ENCODE results near the gene SMIM44.

Gene SMIM44

DNA sequence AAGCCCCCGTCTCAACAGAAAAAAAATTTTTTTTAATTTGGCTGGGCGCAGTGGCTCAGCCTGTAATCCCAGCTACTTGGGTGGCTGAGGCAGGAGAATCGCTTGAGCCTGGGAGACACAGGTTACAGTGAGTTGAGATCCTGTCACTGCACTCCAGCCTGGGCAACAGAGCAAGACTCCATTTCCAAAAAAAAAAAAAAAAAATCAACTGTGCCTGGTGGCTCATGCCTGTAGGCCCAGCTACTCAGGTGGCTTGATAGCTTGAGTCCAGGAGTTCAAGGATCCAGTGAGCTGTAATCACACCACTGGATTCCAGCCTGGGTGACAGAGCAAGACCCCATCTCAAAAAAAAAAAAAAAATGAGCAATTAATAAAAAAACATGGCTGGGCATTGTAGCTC lies 18.5 kb upstream of the SMIM44 start:
- DNase-seq (ENCODE audit: low read depth in 2 of 2, low spot score in 1 of 2) = no peak

DNA sequence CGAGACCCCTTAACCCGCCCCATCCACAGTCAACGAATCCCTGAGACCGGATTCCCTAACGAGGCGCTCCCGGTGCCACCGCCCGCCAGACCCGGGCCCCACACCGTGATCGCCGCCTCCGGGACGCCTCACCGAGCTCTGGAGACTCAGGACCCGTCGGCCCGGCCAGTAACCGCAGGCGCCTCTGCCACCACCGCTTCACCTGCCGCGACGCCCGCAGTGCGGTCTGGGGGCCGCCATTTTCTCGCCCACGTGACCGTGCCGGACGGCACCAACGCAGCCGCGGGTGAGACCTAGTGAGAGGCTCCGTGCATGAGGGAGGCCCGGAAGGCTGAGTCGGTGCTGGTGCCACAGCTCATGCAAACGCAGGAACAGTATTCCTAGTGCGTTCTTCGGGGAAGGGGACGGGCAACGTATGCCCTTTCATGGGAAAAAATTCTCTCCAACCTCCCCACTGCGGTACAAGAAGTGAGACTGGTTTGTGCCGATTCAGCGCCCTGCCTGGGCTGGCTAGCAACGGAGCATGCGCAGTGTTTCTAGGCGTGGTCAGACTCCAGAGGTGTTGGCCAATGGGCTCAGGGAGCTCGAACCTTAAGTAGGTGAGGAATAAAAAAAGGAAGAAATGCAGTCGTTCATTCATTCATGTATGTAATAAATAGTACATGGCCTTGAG lies 17.3 kb upstream of the SMIM44 start, which contains the start of gene DOHH:
TSS of gene DOHH (minus strand) at position 246 of the 673 bp plus-strand sequence. CDS start 3,860 bp downstream, outside the sequence.
- peak; percentile 87 to 90 for DNase-seq (ENCODE audit: low read depth in 2 of 2, low spot score in 1 of 2)

DNA sequence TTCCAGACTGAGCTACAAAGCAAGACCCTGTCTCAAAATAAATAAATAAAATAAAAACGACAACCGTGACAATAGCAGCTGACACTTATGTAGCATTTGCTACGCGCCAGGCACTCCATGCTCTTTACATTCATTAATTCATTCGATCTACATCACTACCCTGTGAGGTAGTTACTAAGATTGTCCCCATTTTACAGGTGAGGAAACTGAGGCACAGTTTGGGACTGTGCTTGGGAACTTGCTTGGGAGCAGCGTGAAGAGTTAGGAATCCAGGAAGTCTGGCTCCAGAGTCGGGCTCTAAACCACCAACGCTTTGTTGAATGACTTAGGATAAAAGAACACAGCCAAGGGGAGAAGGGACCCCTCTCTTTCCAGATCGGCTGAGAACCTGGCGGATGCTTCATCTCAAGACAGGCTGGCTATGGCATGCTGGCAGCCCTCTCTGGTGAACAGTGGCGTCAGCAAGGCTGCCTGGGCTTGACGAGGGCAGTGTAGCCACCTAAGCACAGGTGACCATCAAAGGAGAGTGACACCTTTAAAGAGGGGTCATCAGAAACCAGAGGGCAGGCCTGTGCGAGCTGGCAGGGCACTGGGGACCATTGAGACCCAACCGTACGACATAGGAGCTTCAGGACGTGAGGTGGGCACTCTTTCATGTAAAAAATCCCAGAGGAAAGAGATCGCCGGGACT lies 16.6 kb upstream of the SMIM44 start:
- DNase-seq (ENCODE audit: low read depth in 2 of 2, low spot score in 1 of 2) = no peak

DNA sequence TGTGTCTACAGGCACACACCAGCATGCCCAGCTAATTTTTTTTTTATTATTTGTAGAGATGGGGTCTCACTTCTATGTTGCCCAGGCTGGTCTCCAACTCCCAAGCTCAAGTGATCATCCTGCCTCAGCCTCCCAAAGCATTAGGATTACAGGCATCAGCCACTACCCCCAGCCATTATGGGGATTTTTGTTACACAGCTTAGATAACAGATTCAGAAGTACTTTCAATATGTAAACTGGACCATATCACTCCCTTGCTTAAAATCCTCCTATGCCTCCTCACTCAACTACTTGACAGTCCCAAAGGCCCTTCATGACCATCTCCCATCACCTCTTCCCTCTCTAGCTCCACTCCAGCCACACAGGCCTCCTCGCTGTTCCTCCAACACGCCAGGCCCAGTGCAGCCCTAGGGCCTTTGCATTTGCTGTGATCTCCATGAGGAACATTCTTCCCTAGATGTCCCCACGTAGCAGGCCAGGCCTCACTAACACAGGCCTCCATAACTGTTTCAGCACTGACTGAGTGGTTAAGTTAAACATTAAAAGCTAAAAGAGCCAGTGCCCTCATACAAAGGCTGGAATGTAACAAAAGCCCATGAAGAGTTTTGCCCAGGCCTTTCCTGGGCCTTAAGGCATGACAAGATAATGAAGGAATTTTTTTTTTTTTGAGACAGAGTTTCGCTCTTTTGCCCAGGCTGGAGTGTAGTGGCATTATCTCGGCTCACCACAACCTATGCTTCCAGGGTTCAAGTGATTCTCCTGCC lies 14.7 kb upstream of the SMIM44 start:
- DNase-seq (ENCODE audit: low read depth in 2 of 2, low spot score in 1 of 2) = no peak

DNA sequence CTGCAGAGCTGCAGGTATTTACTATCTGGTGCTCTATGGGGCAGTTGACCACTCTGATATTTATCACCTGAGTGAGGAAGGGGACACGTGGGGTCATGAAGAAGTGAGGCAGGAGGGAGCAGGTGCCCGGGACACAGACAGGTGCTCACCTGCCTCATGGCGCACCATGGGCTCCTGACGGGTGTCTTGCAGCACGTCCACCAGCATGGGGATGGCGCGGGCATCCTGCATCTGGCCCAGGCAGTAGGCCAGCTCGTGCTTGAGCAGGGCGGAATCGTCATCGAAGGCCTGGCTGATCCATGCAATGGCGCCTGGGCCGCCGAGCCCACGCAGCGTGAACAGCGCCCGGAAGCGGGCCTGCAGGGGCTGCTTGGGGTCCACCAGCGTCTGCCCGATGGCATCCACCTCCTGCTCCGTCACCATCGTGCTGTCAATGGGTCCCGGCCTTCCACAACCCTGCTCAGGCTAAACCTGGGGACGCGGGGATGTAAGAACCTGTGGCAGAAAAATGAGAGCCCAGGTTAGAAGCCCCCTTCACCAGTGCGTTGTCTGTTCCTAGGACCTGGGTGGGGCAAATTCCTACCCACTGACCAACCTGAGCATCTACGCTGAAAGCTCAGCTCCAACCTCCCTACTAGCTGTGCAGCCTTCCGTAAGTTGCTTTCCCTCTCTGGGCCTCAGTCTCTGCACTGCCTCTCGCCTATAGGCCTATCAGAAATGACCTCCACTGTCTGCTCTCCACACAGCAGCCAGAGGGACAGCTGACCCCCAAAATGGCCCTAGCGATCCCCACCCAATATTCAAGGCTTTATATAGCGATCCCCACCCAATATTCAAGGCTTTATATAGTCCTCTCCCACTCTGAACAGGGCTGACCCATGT lies 13.4 kb upstream of the SMIM44 start:
- no peak for DNase-seq (ENCODE audit: low read depth in 2 of 2, low spot score in 1 of 2)

DNA sequence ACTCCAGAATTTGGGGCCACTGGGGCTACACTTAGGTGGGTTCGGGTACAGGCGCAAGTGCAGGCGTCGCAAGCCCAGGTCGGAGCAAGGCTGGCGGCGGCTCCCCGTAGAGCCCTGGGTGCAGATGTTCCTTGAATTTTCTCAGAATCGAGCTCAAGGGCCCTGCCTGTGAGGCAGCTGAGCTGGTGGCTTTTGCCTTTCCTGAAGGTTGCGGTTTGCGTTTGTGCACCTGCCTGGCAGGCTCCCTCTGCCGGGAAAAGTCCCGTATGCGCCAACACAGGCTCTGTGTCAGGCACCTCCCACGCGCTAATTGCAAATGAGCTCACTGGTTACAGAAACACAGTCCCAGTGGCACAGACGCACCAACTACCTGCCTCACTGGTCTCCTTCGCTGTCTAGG lies 11.3 kb upstream of the SMIM44 start:
- no peak for DNase-seq (ENCODE audit: low read depth in 2 of 2, low spot score in 1 of 2)

DNA sequence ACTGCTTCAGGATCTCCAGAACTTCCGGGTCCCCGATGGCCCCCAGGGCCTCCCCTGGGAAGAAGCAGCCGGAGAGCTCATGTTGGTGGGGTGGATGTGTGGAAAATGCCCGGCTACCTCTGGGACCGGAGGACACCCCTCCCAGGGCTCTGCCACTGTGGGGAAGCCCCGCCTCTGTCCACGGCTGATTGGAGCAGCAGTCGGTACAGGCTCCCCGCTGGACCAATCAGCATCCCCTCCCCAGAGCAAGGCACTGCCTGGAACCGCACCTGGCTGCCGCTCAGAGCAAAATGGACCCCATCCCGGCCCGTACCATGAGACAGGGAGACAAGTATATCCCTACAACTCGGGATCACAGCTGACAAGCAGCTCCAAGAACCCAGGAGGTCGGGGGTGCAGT lies 10.8 kb upstream of the SMIM44 start:
- no peak for DNase-seq (ENCODE audit: low read depth in 2 of 2, low spot score in 1 of 2)

DNA sequence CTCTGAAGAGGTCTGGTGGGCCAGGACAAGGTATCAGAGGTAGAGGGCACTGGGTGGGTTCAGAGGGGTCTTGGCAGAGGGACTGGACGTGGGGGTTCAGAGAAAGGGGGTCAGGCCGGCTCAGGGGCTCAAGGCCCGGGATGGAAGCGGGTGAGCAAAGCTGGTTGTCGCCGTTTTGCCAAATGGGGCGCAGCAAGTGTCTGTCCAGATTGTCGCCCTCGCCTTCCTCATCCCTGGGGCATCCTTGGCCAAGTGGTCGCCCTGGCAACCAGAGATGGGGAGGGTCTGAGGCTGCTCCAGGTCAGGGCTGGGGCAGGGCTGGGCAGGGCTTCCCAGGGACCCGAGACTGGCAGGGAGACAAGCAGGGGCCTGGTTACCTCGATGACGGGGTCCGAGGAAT lies 10.4 kb upstream of the SMIM44 start:
- DNase-seq (ENCODE audit: low read depth in 2 of 2, low spot score in 1 of 2) = no peak

DNA sequence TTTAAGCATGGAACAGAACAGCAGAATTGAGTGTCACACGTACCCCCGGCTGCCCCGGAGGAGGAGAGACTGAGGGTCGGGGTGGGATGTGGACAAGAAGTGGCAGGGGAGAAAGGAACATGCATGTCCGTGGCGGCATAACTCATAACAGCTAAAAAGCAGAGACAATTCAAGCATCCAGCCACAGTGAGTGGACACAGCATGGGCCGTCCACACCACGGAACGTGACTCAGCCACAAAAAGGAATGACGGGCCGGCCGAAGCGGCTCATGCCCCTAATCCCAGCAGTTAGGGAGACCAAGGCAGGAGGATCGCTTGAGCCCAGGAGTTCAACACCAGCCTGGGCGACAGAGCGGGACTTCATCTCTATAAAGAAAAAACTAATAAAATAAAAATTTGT lies 9.7 kb upstream of the SMIM44 start:
- DNase-seq (ENCODE audit: low read depth in 2 of 2, low spot score in 1 of 2) = no peak

DNA sequence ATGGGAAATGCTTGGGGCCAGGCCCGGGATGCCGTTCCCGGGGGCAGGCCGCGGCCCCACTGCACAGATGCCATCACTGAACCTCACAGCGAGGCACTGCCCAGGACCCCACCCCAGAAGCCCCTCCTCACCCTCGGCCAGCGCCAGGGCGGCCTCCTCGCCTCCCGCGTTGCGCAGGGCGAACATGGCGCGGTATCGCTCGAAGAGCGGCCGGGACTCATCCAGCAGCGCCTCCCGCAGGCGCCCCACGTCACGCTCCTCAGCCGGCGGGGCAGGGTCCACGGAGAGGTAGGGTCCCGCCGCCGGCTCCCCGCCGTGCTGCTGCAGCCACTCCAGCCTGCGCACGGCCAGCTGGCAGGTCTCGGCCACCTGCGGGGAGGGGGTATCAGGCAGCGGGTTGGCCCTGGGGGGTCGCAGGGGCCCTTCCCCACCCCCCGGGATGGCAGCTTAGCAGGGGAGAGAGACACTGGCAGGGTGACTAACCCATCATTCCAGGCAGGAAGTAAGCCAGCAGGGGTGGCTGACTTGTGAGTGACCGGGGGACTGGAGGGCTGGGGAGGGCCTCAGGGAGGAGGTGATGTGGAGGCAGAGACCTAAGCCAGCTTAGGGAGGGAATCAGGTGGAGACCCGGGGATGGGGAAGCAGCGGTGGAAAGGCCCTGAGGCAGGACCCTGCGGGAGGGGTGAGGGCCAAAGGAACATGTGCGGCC lies 9.0 kb upstream of the SMIM44 start:
- no peak for DNase-seq (ENCODE audit: low read depth in 2 of 2, low spot score in 1 of 2)

DNA sequence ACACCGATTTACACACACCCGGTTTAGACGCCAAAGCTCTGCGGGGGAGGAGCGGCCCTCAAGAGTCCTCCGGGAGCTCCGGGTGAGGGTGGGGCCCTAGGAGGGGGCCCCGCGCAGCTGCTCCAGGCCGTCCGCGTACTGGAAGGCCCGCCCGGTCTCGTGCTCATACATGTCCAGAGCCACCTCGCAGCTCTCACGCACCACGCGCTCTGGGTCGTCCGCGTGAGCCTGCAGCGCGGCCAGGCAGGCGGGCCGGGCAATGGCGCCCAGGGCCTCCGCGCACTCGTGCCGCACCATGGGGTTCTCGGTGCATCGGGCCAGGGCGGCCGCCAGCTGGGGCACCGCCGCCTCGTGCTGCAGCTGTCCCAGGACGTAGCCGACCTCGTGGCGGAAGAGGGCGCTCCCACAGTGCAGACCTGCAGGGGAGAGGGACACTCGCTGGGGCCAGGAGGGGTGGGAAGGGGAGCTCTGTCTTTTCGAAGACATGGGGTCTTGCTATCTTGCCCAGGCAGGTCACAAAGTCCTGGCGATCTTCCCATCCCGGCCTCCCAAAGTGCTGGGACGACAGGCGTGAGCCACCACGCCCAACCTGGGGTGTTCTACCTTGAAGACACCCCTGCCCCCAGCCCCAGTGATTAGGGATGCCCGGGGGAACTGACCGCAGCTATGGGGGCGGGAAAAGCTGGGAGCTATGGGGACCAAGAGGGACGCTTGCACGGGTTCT lies 8.3 kb upstream of the SMIM44 start:
- no peak for DNase-seq (ENCODE audit: low read depth in 2 of 2, low spot score in 1 of 2)

DNA sequence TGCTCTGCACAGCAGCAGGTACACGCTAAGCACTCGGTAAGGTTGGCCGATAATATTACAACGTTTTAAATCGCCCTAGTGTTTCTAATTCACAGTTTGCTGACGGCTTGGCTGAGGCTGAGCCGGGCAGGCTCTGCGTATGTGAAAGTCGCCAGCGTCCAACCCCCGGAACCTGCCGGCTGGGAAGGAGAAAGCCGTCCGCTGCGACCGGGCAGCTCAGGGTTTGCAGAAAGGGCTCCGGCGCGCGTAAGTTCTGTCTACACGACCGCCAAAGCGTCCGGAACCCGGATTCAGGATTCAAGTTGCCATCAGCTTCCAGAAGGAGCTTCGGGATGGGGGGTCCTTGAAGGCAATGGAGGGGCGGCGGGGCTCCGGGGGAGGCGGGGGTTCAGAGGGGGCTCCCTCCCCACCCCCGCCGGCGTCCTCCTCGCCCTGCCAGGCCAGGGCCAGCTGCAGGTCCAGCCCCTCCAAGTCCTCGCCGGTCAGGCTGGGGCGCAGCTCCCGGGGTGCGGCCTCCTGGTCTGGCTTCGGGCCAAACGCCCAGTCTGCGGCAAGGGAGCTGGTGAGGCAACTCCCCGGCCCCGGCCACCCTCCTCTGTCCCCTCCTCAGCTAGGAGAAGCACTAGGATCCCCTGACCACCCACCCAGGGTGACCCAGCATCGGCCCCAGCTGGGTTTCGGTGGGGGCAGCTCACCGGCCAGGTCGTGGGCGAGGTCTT lies 575 bp downstream of the SMIM44 start:
- DNase-seq (ENCODE audit: low read depth in 2 of 2, low spot score in 1 of 2) = no peak

DNA sequence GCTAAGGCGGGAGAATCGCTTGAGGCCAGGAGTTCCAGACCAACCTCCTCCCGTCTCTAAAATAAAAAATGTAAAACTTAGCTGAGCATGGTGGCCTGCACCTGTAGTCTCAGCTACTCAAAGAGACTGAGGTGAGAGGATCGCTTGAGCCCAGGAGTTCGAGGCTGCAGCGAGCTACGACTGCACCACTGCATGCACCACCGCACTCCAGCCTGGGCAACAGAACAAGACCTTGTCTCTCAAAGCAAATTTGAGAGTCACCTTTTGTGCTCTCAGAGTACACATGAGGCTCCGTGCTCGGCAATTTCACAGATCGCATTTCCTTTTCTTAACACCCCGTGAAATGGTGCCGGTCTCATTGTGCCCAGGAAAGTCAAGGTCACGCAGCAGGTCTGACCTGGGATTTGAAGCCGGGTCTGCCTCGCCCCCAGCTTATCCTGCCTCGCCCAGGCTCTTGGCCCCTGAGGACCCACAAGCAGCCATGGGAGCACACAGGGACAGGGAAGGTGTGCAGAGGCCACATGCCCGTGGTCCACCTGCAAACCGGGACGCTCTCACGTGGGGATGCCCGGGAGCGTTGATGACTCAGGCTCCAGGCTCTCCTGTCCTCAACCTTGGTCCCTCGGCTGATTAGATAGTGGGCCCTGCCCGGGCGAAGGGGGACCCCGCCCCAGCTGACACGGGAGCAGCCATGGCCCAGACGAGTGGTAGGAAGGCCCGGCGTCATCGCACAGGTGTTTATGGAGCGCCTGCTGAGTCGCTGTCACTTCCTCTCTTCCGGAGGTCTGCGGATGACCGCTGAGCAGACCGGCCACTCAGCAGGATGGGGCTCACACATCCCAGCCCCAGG lies 1.8 kb downstream of the SMIM44 start:
- DNase-seq (ENCODE audit: low read depth in 2 of 2, low spot score in 1 of 2) = no peak

DNA sequence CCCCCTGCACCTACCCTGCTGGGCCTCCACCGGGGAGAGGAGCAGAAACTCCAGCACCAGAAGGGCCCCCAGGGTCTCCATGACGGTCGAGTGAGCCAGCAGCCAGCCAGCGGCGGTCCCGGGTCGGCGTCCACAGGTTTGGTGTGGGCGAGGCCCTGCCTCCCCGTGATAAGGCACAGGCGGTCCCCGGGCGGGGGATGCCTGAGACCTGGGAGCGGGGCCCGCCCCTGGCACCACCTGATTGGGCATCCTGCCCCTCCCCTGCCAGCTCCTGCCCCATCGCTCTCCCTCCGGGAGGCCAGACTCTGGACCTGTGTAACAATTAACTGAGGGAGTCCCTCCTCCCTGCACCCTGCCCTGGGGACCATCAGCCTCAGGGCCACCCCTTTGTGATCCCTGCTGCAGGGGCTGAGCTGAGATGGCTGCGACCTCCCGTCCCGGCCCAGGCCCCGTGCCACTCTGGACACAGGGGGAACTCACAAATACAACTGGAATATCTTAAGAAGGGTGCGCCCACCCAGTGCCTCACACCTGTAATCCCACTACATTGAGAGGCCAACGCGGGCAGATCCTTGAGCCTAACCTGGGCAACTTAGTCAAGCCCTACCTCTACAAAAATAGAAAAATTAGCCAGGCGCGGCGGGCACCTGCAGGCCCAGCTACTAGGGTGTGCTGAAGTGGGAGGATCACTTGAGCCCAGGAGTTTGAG lies 2.7 kb downstream of the SMIM44 start, which contains the start of gene SMIM24:
TSS of gene SMIM24 (minus strand) at position 143 of the 709 bp plus-strand sequence. CDS start at position 81, 62 bp downstream.
- no peak for DNase-seq (ENCODE audit: low read depth in 2 of 2, low spot score in 1 of 2)

DNA sequence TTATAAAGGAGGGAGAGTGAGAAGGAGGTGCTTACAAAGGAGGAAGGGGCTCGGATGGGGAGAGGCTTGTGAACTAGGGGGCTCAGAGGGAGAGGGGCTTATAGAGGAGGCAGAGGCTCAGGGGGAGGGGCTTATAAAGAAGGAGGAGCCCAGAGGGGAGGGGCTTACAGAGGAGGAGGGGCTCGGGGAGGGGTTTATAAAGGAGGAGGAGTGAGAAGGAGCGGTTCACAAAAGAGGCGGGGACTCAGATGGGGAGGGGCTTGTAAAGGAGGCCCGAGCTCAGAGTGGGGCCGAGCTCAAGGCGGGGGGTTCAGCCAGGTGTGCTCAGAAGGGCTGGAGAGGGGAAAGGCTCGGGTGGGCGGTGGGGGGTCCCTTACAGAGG lies 3.4 kb downstream of the SMIM44 start:
- no peak for DNase-seq (ENCODE audit: low read depth in 2 of 2, low spot score in 1 of 2)

DNA sequence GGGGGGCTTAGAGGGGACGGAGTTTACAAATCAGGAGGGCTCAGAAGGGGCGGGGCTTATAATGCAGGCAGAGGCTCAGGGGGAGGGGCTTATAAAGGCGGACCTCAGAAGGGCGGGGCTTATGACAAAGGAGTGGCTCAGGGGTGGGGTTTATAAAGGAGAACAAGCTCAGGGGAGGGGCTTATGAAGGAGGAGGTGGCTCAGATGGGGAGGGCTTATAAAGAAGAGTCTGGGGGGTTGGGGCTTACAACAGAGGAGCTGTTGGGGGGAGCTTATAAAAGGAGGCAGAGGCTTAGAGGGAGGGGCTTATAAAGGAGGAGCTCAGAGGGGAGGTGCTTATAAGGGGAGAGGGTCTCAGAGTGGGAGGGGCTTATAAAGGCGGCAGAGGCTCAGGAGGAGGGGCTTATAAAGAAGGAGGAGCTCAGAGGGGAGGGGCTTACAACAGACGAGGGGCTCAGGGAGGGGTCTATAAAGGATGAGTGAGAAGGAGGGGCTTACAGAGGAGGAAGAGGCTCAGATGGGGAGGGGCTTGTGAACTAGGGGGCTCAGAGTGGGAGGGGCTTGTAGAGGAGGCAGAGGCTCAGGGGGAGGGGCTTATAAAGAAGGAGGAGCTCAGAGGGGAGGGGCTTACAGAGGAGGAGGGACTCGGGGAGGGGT lies 3.9 kb downstream of the SMIM44 start:
- no peak for DNase-seq (ENCODE audit: low read depth in 2 of 2, low spot score in 1 of 2)
